Astrocyte (in vitro differentiated cells and primary cell): ENCODE results near the gene GSG1L.

Source experiments
- CTCF ChIP-seq: IDR thresholded peaks from 2 replicates; pipeline ENCODE4 v1.5.1; 2011; ENCODE audit warnings: low read depth, mild to moderate bottlenecking, inconsistent platforms, low read length, moderate library complexity; ENCODE audit not compliant: insufficient read depth
- EZH2 ChIP-seq: IDR thresholded peaks from 2 replicates; pipeline ENCODE4 v1.6.1; 2012; ENCODE audit warnings: mild to moderate bottlenecking, low read length, inconsistent platforms; ENCODE audit not compliant: insufficient read depth

- TF ChIP-seq CTCF = no peak
- TF ChIP-seq EZH2 = no peak
These were observed 262.1 kb downstream of the GSG1L start for GRCh38 chr16:27801289-27801945.
